WTC11 (cell line): Measurements from ENCODE around the gene C3orf18. TPM values are rescaled to one million over a fixed set of nuclear protein-coding genes. Genes with fewer than 3 reads are reported as not detected.

Experiments
- ATAC-seq: fragments of 200-7000 bp; cut with Tn5 transposase; 2 replicates; pipeline ENCODE4 v1.10.0; 2021; ENCODE audit warnings: mild to moderate bottlenecking, moderate library complexity
- CTCF ChIA-PET: fragments of 300-600 bp; sonication (Branson Sonifier 250); formaldehyde crosslinking; loops from one replicate; lab custom pipeline; 2021; ENCODE audit warnings: antibody characterized with exemption; lab: Charles Lee
- POLR2A ChIA-PET: fragments of 350-600 bp; sonication (Branson Sonifier 250); formaldehyde crosslinking; loops from one replicate; lab custom pipeline; 2021; ENCODE audit warnings: antibody characterized with exemption; lab: Charles Lee
- DNase-seq: peaks from one replicate; pipeline ENCODE4 v3.0.0; 2021; ENCODE audit warnings: low spot score
- H3K27ac Mint-ChIP-seq: 2 replicates; pipeline ENCODE4 v1.8.0; 2021; ENCODE audit warnings: mixed read lengths
- H3K27me3 Mint-ChIP-seq: 2 replicates; pipeline ENCODE4 v1.8.0; 2021; ENCODE audit warnings: low read depth, mild to moderate bottlenecking, moderate library complexity, mixed read lengths
- H3K36me3 Mint-ChIP-seq: 2 replicates; pipeline ENCODE4 v1.8.0; 2021; ENCODE audit warnings: mixed read lengths
- H3K4me1 Mint-ChIP-seq: 2 replicates; pipeline ENCODE4 v1.8.0; 2022; ENCODE audit warnings: mixed read lengths
- H3K4me3 Mint-ChIP-seq: 2 replicates; pipeline ENCODE4 v1.8.0; 2021; ENCODE audit warnings: mild to moderate bottlenecking, moderate library complexity, mixed read lengths
- H3K9me3 Mint-ChIP-seq: 2 replicates; pipeline ENCODE4 v1.8.0; 2021; ENCODE audit warnings: mixed read lengths
- AFF4 ChIP-seq: sonication (generic); formaldehyde crosslinking; IDR thresholded peaks from 2 replicates; pipeline ENCODE4 v1.8.1; 2023; ENCODE audit warnings: mild to moderate bottlenecking, missing genetic modification reagents, borderline replicate concordance
- ATF2 ChIP-seq: sonication (generic); formaldehyde crosslinking; IDR thresholded peaks from 2 replicates; pipeline ENCODE4 v1.8.1; 2022; ENCODE audit warnings: low read depth, missing genetic modification reagents, borderline replicate concordance
- EMX1 ChIP-seq: fragments of 250-450 bp; sonication (Bioruptor Pico); IDR thresholded peaks from 2 replicates; pipeline ENCODE4 v1.8.0; 2021; ENCODE audit warnings: mild to moderate bottlenecking
- GRHL2 ChIP-seq: fragments of 250-450 bp; sonication (Bioruptor Pico); IDR thresholded peaks from 2 replicates; pipeline ENCODE4 v1.8.0; 2022; ENCODE audit warnings: mild to moderate bottlenecking, moderate library complexity; ENCODE audit not compliant: insufficient replicate concordance, severe bottlenecking
- JUN ChIP-seq: sonication (generic); formaldehyde crosslinking; IDR thresholded peaks from 2 replicates; pipeline ENCODE4 v1.8.0; 2023; ENCODE audit warnings: mild to moderate bottlenecking, missing genetic modification reagents
- MAX ChIP-seq: sonication (generic); formaldehyde crosslinking; IDR thresholded peaks from 2 replicates; pipeline ENCODE4 v1.8.0; 2022; ENCODE audit warnings: mild to moderate bottlenecking, missing genetic modification reagents
- NFE2L1 ChIP-seq: sonication (generic); formaldehyde crosslinking; IDR thresholded peaks from 2 replicates; pipeline ENCODE4 v1.8.1; 2023; ENCODE audit warnings: missing genetic modification reagents
- NR1H2 ChIP-seq: sonication (generic); formaldehyde crosslinking; IDR thresholded peaks from 2 replicates; pipeline ENCODE4 v1.9.0; 2021; ENCODE audit warnings: mild to moderate bottlenecking, moderate library complexity, missing genetic modification reagents
- PRDM15 ChIP-seq: sonication (generic); formaldehyde crosslinking; IDR thresholded peaks from 2 replicates; pipeline ENCODE4 v1.8.0; 2022; ENCODE audit warnings: missing genetic modification reagents
- RELA ChIP-seq: sonication (generic); formaldehyde crosslinking; IDR thresholded peaks from 2 replicates; pipeline ENCODE4 v1.8.1; 2022; ENCODE audit warnings: missing genetic modification reagents, mild to moderate bottlenecking, borderline replicate concordance
- TEAD1 ChIP-seq: sonication (generic); formaldehyde crosslinking; IDR thresholded peaks from 2 replicates; pipeline ENCODE4 v1.8.0; 2022; ENCODE audit warnings: mild to moderate bottlenecking, missing genetic modification reagents
- ZNF121 ChIP-seq: sonication (generic); formaldehyde crosslinking; IDR thresholded peaks from 2 replicates; pipeline ENCODE4 v1.8.0; 2023; ENCODE audit warnings: missing genetic modification reagents
- ZNF425 ChIP-seq: fragments of 250-450 bp; sonication (Bioruptor Pico); conservative IDR thresholded peaks from 2 replicates; pipeline ENCODE4 v1.9.0; 2021; ENCODE audit warnings: mild to moderate bottlenecking
- total RNA-seq: library from RNA; stranded (reverse); gene quantifications from 3 replicates; pipeline ENCODE4 v1.2.3, GENCODE V29; 2021

Gene C3orf18
- total RNA-seq, 1 experiment from 2014 or later = 12.1 TPM

- no peak for TF ChIP-seq GRHL2 (CRISPR knock-in tag)
Measured at GRCh38 chr3:50604628-50605588, 37.4 kb upstream of the C3orf18 start (continued).

- H3K36me3 Mint-ChIP-seq = no peaks in the 10 kb centered on the region
- ChIA-PET POLR2A (no interaction called here), CTCF (interaction anchor here (0.8 kb wide), 1 partner anchor 12 kb away, joined by 3 read pairs; the partner anchor contains the start of gene MAPKAPK3)
- no peak overlapping the region for H3K27ac Mint-ChIP-seq
- no peak overlapping the region for H3K4me3 Mint-ChIP-seq
- DNase-seq (no peak), ATAC-seq (no peak)
- no peaks in the 10 kb centered on the region for H3K9me3 Mint-ChIP-seq
- no peaks in the 10 kb centered on the region for H3K4me1 Mint-ChIP-seq
- peaks cover 3% of the 10 kb centered on the region for H3K27me3 Mint-ChIP-seq
- TF ChIP-seq RELA (CRISPR knock-in tag) = no peak
Measured at GRCh38 chr3:50604110-50604621, 36.6 kb upstream of the C3orf18 start.

- H3K9me3 Mint-ChIP-seq = no peaks in the 10 kb centered on the region
- TF ChIP-seq JUN (CRISPR knock-in tag) (no peak), EMX1 (CRISPR knock-in tag) (no peak)
- H3K4me1 Mint-ChIP-seq = no peaks in the 10 kb centered on the region
- H3K4me3 Mint-ChIP-seq = no peak overlapping the region
- no peak for DNase-seq
- H3K27ac Mint-ChIP-seq = no peak overlapping the region
- POLR2A ChIA-PET = no interaction called here
- ATAC-seq = no peak
- H3K27me3 Mint-ChIP-seq = peaks cover 3% of the 10 kb centered on the region
- H3K36me3 Mint-ChIP-seq = no peaks in the 10 kb centered on the region
- CTCF ChIA-PET = interaction anchor here (1.1 to 3.2 kb wide), 2 partner anchors 8 to 13 kb away, joined by 4 to 24 read pairs; partner anchors contain the start of gene CISH
Measured at GRCh38 chr3:50603261-50604109, 35.9 kb upstream of the C3orf18 start.

- no peaks in the 10 kb centered on the region for H3K4me1 Mint-ChIP-seq
- DNase-seq (no peak), ATAC-seq (no peak)
- no peak overlapping the region for H3K4me3 Mint-ChIP-seq
- H3K9me3 Mint-ChIP-seq = no peaks in the 10 kb centered on the region
- peaks cover 3% of the 10 kb centered on the region for H3K27me3 Mint-ChIP-seq
- POLR2A ChIA-PET = interaction anchor here (1.1 kb wide), 1 partner anchor 34 kb away, joined by 4 read pairs; the partner anchor contains the start of gene HEMK1
- CTCF ChIA-PET = interaction anchor here (0.9 to 3.2 kb wide), 4 partner anchors 9 to 776 kb away, joined by 3 to 24 read pairs (median 4); partner anchors contain the start of genes CISH and HEMK1
- no peaks in the 10 kb centered on the region for H3K36me3 Mint-ChIP-seq
- H3K27ac Mint-ChIP-seq = no peak overlapping the region
- TF ChIP-seq AFF4 (CRISPR knock-in tag) (no peak), ATF2 (CRISPR knock-in tag) (no peak), TEAD1 (no peak), ZNF121 (no peak), MAX (no peak), ZNF425 (no peak), RELA (CRISPR knock-in tag) (no peak), NR1H2 (CRISPR knock-in tag) (no peak), PRDM15 (CRISPR knock-in tag) (no peak), NFE2L1 (no peak)
Measured at GRCh38 chr3:50602595-50603191, 35.1 kb upstream of the C3orf18 start.
